HepG2 (cell line): Measurements from ENCODE around the gene TGM1. TPM values are rescaled to one million over a fixed set of nuclear protein-coding genes. Genes with fewer than 3 reads are reported as not detected.

Experiments used
- ATAC-seq: fragments of 200-7000 bp; cut with Tn5 transposase; 3 replicates; pipeline ENCODE4 v1.9.1; 2020; ENCODE audit warnings: mild to moderate bottlenecking, moderate library complexity
- BruUV-seq: library from RNA; stranded (reverse); fragments of 400-500 nt; replicated peaks from 2 replicates; lab custom pipeline; 2021; lab: Mats Ljungman, UMichigan
- CTCF ChIA-PET: fragments of 300-600 bp; formaldehyde crosslinking; extraction: SDS; loops from one replicate; lab custom pipeline; 2021; ENCODE audit warnings: low total read pairs, inconsistent platforms, low intra/inter-chr PET ratio; lab: Yijun Ruan, JAX
- POLR2A ChIA-PET: fragments of 350-600 bp; sonication (Branson Sonifier 250); formaldehyde crosslinking; loops from one replicate; lab custom pipeline; 2020; ENCODE audit warnings: antibody characterized with exemption, inconsistent platforms; lab: Yijun Ruan, JAX
- DNase-seq: peaks from one replicate; pipeline ENCODE4 v3.0.0-alpha.2; 2015; ENCODE audit warnings: low spot score
- FAIRE-seq: peaks from 3 replicates; lab custom pipeline; 2011; peaks lifted over from hg19 to GRCh38; lab: Jason Lieb, UNC
- H2AFZ ChIP-seq: one replicate; pipeline ENCODE4 v1.6.1; 2011; ENCODE audit warnings: low read length, inconsistent platforms
- H3K27ac ChIP-seq: fragments of 300-600 bp; 3 replicates; pipeline ENCODE4 v1.8.0; 2011; ENCODE audit warnings: mixed run types, mild to moderate bottlenecking, mixed read lengths, low read length, inconsistent platforms; ENCODE audit not compliant: insufficient read depth; ENCODE audit errors: extremely low read length
- H3K27me3 ChIP-seq, 2 experiments: fragments of 200-600 bp in 1 of 2; 2 replicates in 1 of 2; 3 replicates in 1 of 2; pipeline versions ENCODE4 v1.6.0 to v1.8.0; 2011; ENCODE audit warnings: low read length in 2 of 2, mild to moderate bottlenecking in 2 of 2, moderate library complexity in 2 of 2, inconsistent platforms in 1 of 2; ENCODE audit not compliant: insufficient read depth in 2 of 2, control insufficient read depth in 1 of 2
- H3K36me3 ChIP-seq, 2 experiments: fragments of 200-600 bp in 1 of 2; replicated peaks in 1 of 2; 2 replicates in 1 of 2; 3 replicates in 1 of 2; pipeline versions ENCODE4 v1.5.1 to v1.8.0; 2011; ENCODE audit warnings: low read length in 2 of 2, inconsistent platforms in 1 of 2; ENCODE audit not compliant: insufficient read depth in 2 of 2, control insufficient read depth in 1 of 2
- H3K4me1 ChIP-seq: 2 replicates; pipeline ENCODE4 v1.5.1; 2012; ENCODE audit warnings: low read length, inconsistent platforms; ENCODE audit not compliant: insufficient read depth
- H3K4me2 ChIP-seq: 2 replicates; pipeline ENCODE4 v1.6.0; 2011; ENCODE audit warnings: low read depth, low read length, inconsistent platforms
- H3K4me3 ChIP-seq, 3 experiments: fragments of 200-600 bp in 1 of 3; sonication (generic), shearing (Covaris generic) in 1 of 3; replicated peaks in 1 of 3; 2 replicates each; pipeline ENCODE4 v1.5.1; 2011 to 2016; ENCODE audit warnings: low read length in 3 of 3, inconsistent platforms in 2 of 3, low read depth in 2 of 3, mild to moderate bottlenecking in 2 of 3, control low read depth in 1 of 3, mixed read lengths in 1 of 3; ENCODE audit not compliant: insufficient read depth in 1 of 3
- H3K79me2 ChIP-seq: one replicate; pipeline ENCODE4 v1.6.1; 2011; ENCODE audit warnings: low read length, inconsistent platforms; ENCODE audit not compliant: insufficient read depth
- H3K9ac ChIP-seq: 2 replicates; pipeline ENCODE4 v1.6.0; 2011; ENCODE audit warnings: mild to moderate bottlenecking, low read depth, low read length, inconsistent platforms; ENCODE audit not compliant: insufficient read depth
- H3K9me3 ChIP-seq: 2 replicates; pipeline ENCODE4 v1.5.1; 2012; ENCODE audit warnings: mild to moderate bottlenecking, low read length
- H4K20me1 ChIP-seq: 2 replicates; pipeline ENCODE4 v1.6.0; 2011; ENCODE audit warnings: inconsistent platforms, mild to moderate bottlenecking, low read length, moderate library complexity; ENCODE audit not compliant: insufficient read depth
- CCAR2 ChIP-seq: fragments of 200-400 bp; formaldehyde crosslinking; optimal IDR thresholded peaks from 2 replicates; pipeline ENCODE3; 2018; ENCODE audit warnings: low read depth, mild to moderate bottlenecking, low read length, moderate library complexity
- PAX8 ChIP-seq: sonication (generic); formaldehyde crosslinking; IDR thresholded peaks from 2 replicates; pipeline ENCODE4 v1.8.0; 2022; ENCODE audit warnings: mild to moderate bottlenecking, missing genetic modification reagents, borderline replicate concordance
- POLR2AphosphoS5 ChIP-seq: IDR thresholded peaks from 2 replicates; pipeline ENCODE4 v1.6.1; 2012; ENCODE audit warnings: low read depth, low read length
- POLR2G ChIP-seq: fragments of 200-400 bp; formaldehyde crosslinking; IDR thresholded peaks from 2 replicates; pipeline ENCODE4 v1.6.1; 2018; ENCODE audit warnings: mild to moderate bottlenecking, low read depth, low read length, moderate library complexity
- RBM22 ChIP-seq: fragments of 200-400 bp; formaldehyde crosslinking; optimal IDR thresholded peaks from 2 replicates; pipeline ENCODE3; 2017; ENCODE audit warnings: mild to moderate bottlenecking, low read length, moderate library complexity
- ZNF3 ChIP-seq: IDR thresholded peaks from 2 replicates; pipeline ENCODE4 v1.7.0; 2017; ENCODE audit warnings: inconsistent platforms
- ZNF354B ChIP-seq: sonication (generic); formaldehyde crosslinking; IDR thresholded peaks from 2 replicates; pipeline ENCODE4 v1.8.0; 2022; ENCODE audit warnings: mild to moderate bottlenecking, missing genetic modification reagents
- ZNF616 ChIP-seq: sonication (generic); formaldehyde crosslinking; IDR thresholded peaks from 2 replicates; pipeline ENCODE4 v1.5.0; 2020; ENCODE audit warnings: low read depth, mild to moderate bottlenecking, missing genetic modification reagents
- ZNF75D ChIP-seq: sonication (generic); formaldehyde crosslinking; IDR thresholded peaks from 2 replicates; pipeline ENCODE4 v1.8.1; 2023; ENCODE audit warnings: missing genetic modification reagents, mild to moderate bottlenecking, borderline replicate concordance
- WGBS: methylation state at CpG from one replicate; pipeline ENCODE4 v1.1.6; 2017; ENCODE audit warnings: low lambda C conversion rate; 5-methylcytosine and 5-hydroxymethylcytosine counted together
- in situ Hi-C: cut with HindIII; loops from 2 replicates; pipeline ENCODE4 v1.10.0; 2017; ENCODE audit warnings: low pct_unique_long_range_greater_than_20kb; ENCODE audit not compliant: extremely low pct_ligation_motif_present
- intact Hi-C: fragments of 100-400 bp; cut with micrococcal nuclease; formaldehyde crosslinking; loops from one replicate; pipeline ENCODE4 v1.10.0; 2022; ENCODE audit not compliant: unreplicated experiment
- polyA plus RNA-seq, 8 experiments: library from polyadenylated mRNA; depleted of rRNA in 3 of 8; stranded (reverse) in 7 of 8; unstranded in 1 of 8; fragments of >200 nt; fragmentation: Illumina TruSeq in 4 of 8; extraction: Trizol in 4 of 8; gene quantifications; 2 replicates each; pipeline versions ENCODE4 v1.2.1 to v1.2.3, GENCODE V29; 2011 to 2016; ENCODE audit warnings: low read depth in 4 of 8, missing spikeins in 1 of 8, mixed read lengths in 1 of 8; ENCODE audit not compliant: insufficient read depth in 1 of 8
- total RNA-seq, 5 experiments: library from RNA; depleted of rRNA; stranded (reverse); fragments of >200 nt; fragmentation: Illumina TruSeq; extraction: Trizol; gene quantifications; 2 replicates each; pipeline ENCODE4 v1.2.3, GENCODE V29; 2016; ENCODE audit warnings: low read depth in 1 of 5
- TF ChIP-seq, protein P1 (sequence below): sonication (generic); formaldehyde crosslinking; IDR thresholded peaks from 2 replicates; pipeline ENCODE4 v1.4.0; 2020; ENCODE audit warnings: low read depth, missing genetic modification reagents

TGM1 gene
- total and polyA plus RNA-seq, 2 of the 13 experiments (the other 11 are each of a cell fraction or from before 2014, with no cell fraction given): 3.2 to 10.6 TPM

DNA sequence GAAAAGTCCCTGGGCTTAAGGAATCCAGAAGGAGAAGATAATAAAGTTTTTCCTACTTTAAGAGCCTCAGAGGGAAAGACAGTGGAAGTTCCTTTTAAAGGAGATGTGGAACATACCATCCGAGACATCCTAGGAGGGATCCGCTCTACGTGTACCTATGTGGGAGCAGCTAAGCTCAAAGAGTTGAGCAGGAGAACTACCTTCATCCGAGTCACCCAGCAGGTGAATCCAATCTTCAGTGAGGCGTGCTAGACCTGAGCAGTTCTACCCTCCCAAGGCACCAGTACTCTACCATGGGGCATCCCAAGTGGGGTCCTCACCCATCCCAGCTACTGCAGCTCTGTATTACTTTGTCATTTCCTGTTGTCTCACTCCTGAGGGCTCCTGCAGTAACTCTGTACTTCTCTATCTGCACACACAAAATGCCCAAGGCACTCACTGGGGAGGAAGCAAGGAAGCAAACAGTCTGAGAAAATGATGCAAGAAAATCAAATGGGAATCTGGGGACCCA is 24.4 kb downstream of the TGM1 start (continued):
- TF ChIP-seq, protein P1, sequence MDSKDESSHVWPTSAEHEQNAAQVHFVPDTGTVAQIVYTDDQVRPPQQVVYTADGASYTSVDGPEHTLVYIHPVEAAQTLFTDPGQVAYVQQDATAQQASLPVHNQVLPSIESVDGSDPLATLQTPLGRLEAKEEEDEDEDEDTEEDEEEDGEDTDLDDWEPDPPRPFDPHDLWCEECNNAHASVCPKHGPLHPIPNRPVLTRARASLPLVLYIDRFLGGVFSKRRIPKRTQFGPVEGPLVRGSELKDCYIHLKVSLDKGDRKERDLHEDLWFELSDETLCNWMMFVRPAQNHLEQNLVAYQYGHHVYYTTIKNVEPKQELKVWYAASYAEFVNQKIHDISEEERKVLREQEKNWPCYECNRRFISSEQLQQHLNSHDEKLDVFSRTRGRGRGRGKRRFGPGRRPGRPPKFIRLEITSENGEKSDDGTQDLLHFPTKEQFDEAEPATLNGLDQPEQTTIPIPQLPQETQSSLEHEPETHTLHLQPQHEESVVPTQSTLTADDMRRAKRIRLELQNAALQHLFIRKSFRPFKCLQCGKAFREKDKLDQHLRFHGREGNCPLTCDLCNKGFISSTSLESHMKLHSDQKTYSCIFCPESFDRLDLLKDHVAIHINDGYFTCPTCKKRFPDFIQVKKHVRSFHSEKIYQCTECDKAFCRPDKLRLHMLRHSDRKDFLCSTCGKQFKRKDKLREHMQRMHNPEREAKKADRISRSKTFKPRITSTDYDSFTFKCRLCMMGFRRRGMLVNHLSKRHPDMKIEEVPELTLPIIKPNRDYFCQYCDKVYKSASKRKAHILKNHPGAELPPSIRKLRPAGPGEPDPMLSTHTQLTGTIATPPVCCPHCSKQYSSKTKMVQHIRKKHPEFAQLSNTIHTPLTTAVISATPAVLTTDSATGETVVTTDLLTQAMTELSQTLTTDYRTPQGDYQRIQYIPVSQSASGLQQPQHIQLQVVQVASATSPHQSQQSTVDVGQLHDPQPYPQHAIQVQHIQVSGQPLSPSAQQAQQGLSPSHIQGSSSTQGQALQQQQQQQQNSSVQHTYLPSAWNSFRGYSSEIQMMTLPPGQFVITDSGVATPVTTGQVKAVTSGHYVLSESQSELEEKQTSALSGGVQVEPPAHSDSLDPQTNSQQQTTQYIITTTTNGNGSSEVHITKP (CRISPR knock-in tag): peak; percentile 60; the same call in 1 of the 2 replicates
- TF ChIP-seq ZNF354B: no peak

DNA sequence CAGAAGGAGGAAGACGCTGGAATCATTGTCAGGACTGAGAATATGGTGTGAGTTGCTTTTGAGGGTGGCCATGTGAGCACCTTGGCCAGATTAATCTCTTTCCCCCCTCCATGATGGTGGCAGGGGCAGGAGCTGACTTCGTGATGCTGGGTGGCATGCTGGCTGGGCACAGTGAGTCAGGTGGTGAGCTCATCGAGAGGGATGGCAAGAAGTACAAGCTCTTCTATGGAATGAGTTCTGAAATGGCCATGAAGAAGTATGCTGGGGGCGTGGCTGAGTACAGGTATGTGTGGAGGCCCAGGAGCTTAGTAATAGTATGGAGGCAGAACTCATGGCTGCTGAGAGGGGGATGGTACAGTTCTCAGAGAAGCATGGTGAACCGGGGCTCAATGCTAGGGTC is 24.9 kb downstream of the TGM1 start:
- Histone ChIP-seq H3K27me3 (no peaks in the 10 kb centered on the region; a peak in 1 of 5 replicates), H2AFZ (no peak overlapping the region), H3K36me3 (peaks cover 44 to 70% of the 10 kb centered on the region in 2 experiments), H3K9ac (no peak overlapping the region), H3K4me1 (peaks cover 52% of the 10 kb centered on the region), H3K4me2 (no peak overlapping the region), H3K27ac (no peak overlapping the region), H3K9me3 (no peaks in the 10 kb centered on the region), H3K4me3 (no peak overlapping the region), H3K79me2 (peaks cover 34% of the 10 kb centered on the region), H4K20me1 (0 out of 2 replicates have a peak, but pooled peaks cover 3% of the 10 kb centered on the region)
- CTCF ChIA-PET: no interaction called here
- TF ChIP-seq ZNF3 (CRISPR knock-in tag): no peak
- TF ChIP-seq CCAR2: peak; percentile 28
- TF ChIP-seq RBM22: peak; percentile 13
- no peak for TF ChIP-seq PAX8 (CRISPR knock-in tag)
- 0 out of 2 replicates have a peak, but pooled peaks have one; percentile 23 for TF ChIP-seq ZNF75D (CRISPR knock-in tag)
- peak; percentile 45; the same call in 1 of the 2 replicates for TF ChIP-seq POLR2AphosphoS5
- no peak for TF ChIP-seq ZNF616
- peak; percentile 43; the same call in 1 of the 2 replicates for TF ChIP-seq POLR2G
- DNase-seq: no peak
- in situ Hi-C loops: no loop called here
- intact Hi-C loops: loop anchor here (10.0 kb wide), 1 partner anchor 1187 kb away; no protein-coding TSS in a partner anchor
- WGBS: 97% methylated on average over 5 of the region's 5 CpGs
- no peak for ATAC-seq
- no peak for FAIRE-seq
- BruUV-seq: no TSS peak
- POLR2A ChIA-PET: interaction anchor here (0.5 to 18.0 kb wide), 12 partner anchors 9 to 124 kb away, joined by 3 to 850 read pairs (median 6); partner anchors contain the start of genes CHMP4A, CIDEB, DCAF11 and DHRS1
